A549 (cell line): ENCODE results near the gene BCAP29. TPM values are rescaled to one million over a fixed set of nuclear protein-coding genes. Genes with fewer than 3 reads are reported as not detected.
A peak's percentile ranks its signal among the peaks of the same experiment; 100 is the strongest.

Experiments
- ATAC-seq, 2 experiments: fragments of 200-7000 bp in 1 of 2; fragments of >200 bp in 1 of 2; cut with Nextera tagmentation in 1 of 2; cut with Tn5 transposase in 1 of 2; 3 replicates each; pipeline versions ENCODE4 v1.8.0 to v1.9.1; 2018 to 2020; ENCODE audit warnings: mild to moderate bottlenecking in 1 of 2, moderate library complexity in 1 of 2
- CTCF ChIA-PET: fragments of 300-600 bp; sonication (Branson Sonifier 250); formaldehyde crosslinking; extraction: SDS; loops from one replicate; lab custom pipeline; 2021; ENCODE audit warnings: antibody characterized with exemption, inconsistent platforms; lab: Yijun Ruan, JAX
- POLR2A ChIA-PET: fragments of 350-600 bp; formaldehyde crosslinking; extraction: SDS; loops from one replicate; lab custom pipeline; 2021; ENCODE audit warnings: antibody characterized with exemption, inconsistent platforms; lab: Yijun Ruan, JAX
- DNase-seq, 2 experiments: peaks; one replicate each; pipeline versions ENCODE4 v3.0.0 to v3.0.0-alpha.2; 2011 to 2016; ENCODE audit warnings: low read depth in 1 of 2, low spot score in 1 of 2
- FAIRE-seq: peaks from 2 replicates; lab custom pipeline; 2011; peaks lifted over from hg19 to GRCh38; lab: Jason Lieb, UNC
- H3K27ac ChIP-seq, 2 experiments: fragments of >200 bp; sonication (Bioruptor Twin); formaldehyde crosslinking; 3 replicates each; pipeline ENCODE4 v1.5.1; 2016 to 2017
- H3K4me1 ChIP-seq: fragments of >200 bp; sonication (Bioruptor Twin); formaldehyde crosslinking; 3 replicates; pipeline ENCODE4 v1.6.1; 2016
- H3K4me2 ChIP-seq: fragments of >200 bp; sonication (Bioruptor Twin); formaldehyde crosslinking; 3 replicates; pipeline ENCODE4 v1.6.1; 2016
- H3K4me3 ChIP-seq: fragments of >200 bp; sonication (Bioruptor Twin); formaldehyde crosslinking; 3 replicates; pipeline ENCODE4 v1.5.1; 2016
- H3K9me3 ChIP-seq: fragments of >200 bp; sonication (Bioruptor Twin); formaldehyde crosslinking; 3 replicates; pipeline ENCODE4 v1.6.1; 2016
- CBX2 ChIP-seq: fragments of 200-600 bp; sonication (generic); IDR thresholded peaks from 2 replicates; pipeline ENCODE4 v1.6.1; 2016; ENCODE audit warnings: low read depth, mild to moderate bottlenecking, borderline replicate concordance
- CBX8 ChIP-seq: fragments of 200-600 bp; sonication (generic); IDR thresholded peaks from 2 replicates; pipeline ENCODE4 v1.6.1; 2016
- EHF ChIP-seq: fragments of 250-450 bp; sonication (Bioruptor Pico); IDR thresholded peaks from 2 replicates; pipeline ENCODE4 v1.5.0; 2020; ENCODE audit warnings: mild to moderate bottlenecking
- EP300 ChIP-seq, 2 experiments: fragments of >200 bp; sonication (Bioruptor Twin); formaldehyde crosslinking; IDR thresholded peaks; 2 replicates in 1 of 2; 3 replicates in 1 of 2; pipeline ENCODE4 v1.6.1; 2016 to 2017
- FOSB ChIP-seq: fragments of 250-450 bp; sonication (Bioruptor Pico); IDR thresholded peaks from 2 replicates; pipeline ENCODE4 v1.5.0; 2020; ENCODE audit warnings: mild to moderate bottlenecking, moderate library complexity
- FOSL2 ChIP-seq, 2 experiments: fragments of 450-650 bp in 1 of 2; fragments of >200 bp in 1 of 2; sonication (Bioruptor Twin) in 1 of 2; formaldehyde crosslinking; IDR thresholded peaks; 2 replicates each; pipeline versions ENCODE4 v1.5.0 to v1.6.1; 2016 to 2020; ENCODE audit warnings: mild to moderate bottlenecking in 1 of 2, moderate library complexity in 1 of 2
- GATA3 ChIP-seq: IDR thresholded peaks from 2 replicates; pipeline ENCODE4 v1.6.1; 2012; ENCODE audit warnings: borderline replicate concordance
- HDAC2 ChIP-seq: fragments of 200-600 bp; sonication (generic); IDR thresholded peaks from 2 replicates; pipeline ENCODE4 v1.6.1; 2016
- HOXB13 ChIP-seq: fragments of 250-450 bp; sonication (Bioruptor Pico); IDR thresholded peaks from 2 replicates; pipeline ENCODE4 v1.5.0; 2020; ENCODE audit warnings: low read depth, mild to moderate bottlenecking, moderate library complexity
- HOXB5 ChIP-seq: fragments of 250-450 bp; sonication (Bioruptor Pico); IDR thresholded peaks from 2 replicates; pipeline ENCODE4 v1.5.0; 2020; ENCODE audit warnings: mild to moderate bottlenecking, moderate library complexity
- JUN ChIP-seq, 2 experiments: fragments of >200 bp; sonication (Bioruptor Twin); formaldehyde crosslinking; IDR thresholded peaks; 2 replicates in 1 of 2; 3 replicates in 1 of 2; pipeline ENCODE4 v1.6.1; 2016 to 2017
- KDM1A ChIP-seq: fragments of 200-600 bp; sonication (generic); IDR thresholded peaks from 2 replicates; pipeline ENCODE4 v1.6.1; 2016; ENCODE audit warnings: low read depth, mild to moderate bottlenecking
- MAFK ChIP-seq: fragments of 450-650 bp; IDR thresholded peaks from 2 replicates; pipeline ENCODE4 v1.6.1; 2014; ENCODE audit not compliant: partially characterized antibody
- MYC ChIP-seq: IDR thresholded peaks from 2 replicates; pipeline ENCODE4 v1.6.1; 2012; ENCODE audit warnings: mild to moderate bottlenecking, inconsistent platforms, low read length, improper control_type of control experiment, borderline replicate concordance
- NFE2L2 ChIP-seq: fragments of 150-350 bp; conservative IDR thresholded peaks from 2 replicates; pipeline ENCODE4 v1.6.1; 2014; ENCODE audit warnings: low read length
- POLR2A ChIP-seq: IDR thresholded peaks from 2 replicates; pipeline ENCODE4 v1.6.1; 2012; ENCODE audit warnings: mild to moderate bottlenecking, low read length
- POLR2AphosphoS2 ChIP-seq: conservative IDR thresholded peaks from 2 replicates; pipeline ENCODE4 v1.6.1; 2012; ENCODE audit warnings: low read length, improper control_type of control experiment, inconsistent platforms
- RAD21 ChIP-seq, 2 experiments: fragments of >200 bp in 1 of 2; sonication (Bioruptor Twin) in 1 of 2; formaldehyde crosslinking in 1 of 2; IDR thresholded peaks in 1 of 2; conservative IDR thresholded peaks in 1 of 2; 2 replicates in 1 of 2; 3 replicates in 1 of 2; pipeline ENCODE4 v1.6.1; 2012 to 2018; ENCODE audit warnings: inconsistent platforms in 1 of 2
- RARB ChIP-seq: fragments of 250-450 bp; sonication (Bioruptor Pico); IDR thresholded peaks from 2 replicates; pipeline ENCODE4 v1.8.0; 2021; ENCODE audit warnings: mild to moderate bottlenecking, moderate library complexity
- REST ChIP-seq: fragments of 200-600 bp; sonication (generic); IDR thresholded peaks from 2 replicates; pipeline ENCODE4 v1.6.1; 2016; ENCODE audit warnings: antibody characterized with exemption, mild to moderate bottlenecking, moderate library complexity
- SMC3 ChIP-seq: fragments of >200 bp; sonication (Bioruptor Twin); formaldehyde crosslinking; IDR thresholded peaks from 3 replicates; pipeline ENCODE4 v1.6.1; 2018; ENCODE audit warnings: inconsistent platforms
- SREBF2 ChIP-seq: fragments of 450-650 bp; IDR thresholded peaks from 2 replicates; pipeline ENCODE4 v1.6.1; 2014; ENCODE audit warnings: mild to moderate bottlenecking, moderate library complexity
- TFCP2L1 ChIP-seq: fragments of 250-450 bp; sonication (Bioruptor Pico); IDR thresholded peaks from 2 replicates; pipeline ENCODE4 v1.5.0; 2021; ENCODE audit warnings: mild to moderate bottlenecking
- TP53 ChIP-seq: fragments of 250-450 bp; sonication (Bioruptor Pico); IDR thresholded peaks from 2 replicates; pipeline ENCODE4 v1.5.0; 2021; ENCODE audit warnings: mild to moderate bottlenecking, moderate library complexity
- WGBS: methylation state at CpG from one replicate; pipeline ENCODE4 v1.1.6; 2017; ENCODE audit errors: missing lambda C conversion rate; 5-methylcytosine and 5-hydroxymethylcytosine counted together
- polyA plus RNA-seq, 4 experiments: library from polyadenylated mRNA; depleted of rRNA in 3 of 4; stranded (reverse); fragments of >200 nt; fragmentation: RNase III in 1 of 4; extraction: RNeasy Plus Mini Kit Qiagen cat#74134 plus additional on column Dnase treatment in 1 of 4; gene quantifications; 2 replicates in 3 of 4; 3 replicates in 1 of 4; pipeline ENCODE4 v1.2.3, GENCODE V29; 2011 to 2017
- TF ChIP-seq, protein P1 (sequence below): IDR thresholded peaks from 2 replicates; pipeline ENCODE4 v1.6.1; 2012

The BCAP29 gene
- polyA plus RNA-seq, 2 of the 4 experiments (the other 2 are of a cell fraction), result 38.0 to 66.9 TPM

DNA sequence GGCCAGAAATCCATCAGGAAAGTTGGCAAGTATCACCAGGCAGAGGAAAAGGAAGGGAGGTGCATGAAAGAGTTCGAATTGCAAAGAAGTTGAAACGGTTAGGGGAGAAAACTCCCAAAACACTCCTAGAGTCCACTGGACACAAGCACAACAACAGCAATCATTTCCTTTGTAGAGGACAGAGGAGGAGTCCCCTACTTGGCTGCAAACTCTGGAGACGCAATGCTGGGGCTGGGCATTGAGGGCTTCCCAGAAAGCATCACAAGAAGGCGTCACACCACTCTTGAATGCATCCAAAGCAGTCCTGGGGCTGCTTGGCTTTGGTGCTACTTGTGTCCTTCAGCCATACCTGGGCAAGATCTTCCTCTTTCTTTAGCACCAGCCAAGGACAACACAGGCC, 62.5 kb downstream of the BCAP29 start:
- 29% methylated on average over 4 of the region's 4 CpGs for WGBS
- no peak overlapping the region for H3K4me3 ChIP-seq
- no peak for TF ChIP-seq HDAC2
- no peak for TF ChIP-seq FOSL2 (IDR thresholded peaks at IDR 0.05)
- TF ChIP-seq FOSL2 (CRISPR knock-in tag; IDR thresholded peaks at IDR 0.05), result no peak
- TF ChIP-seq GATA3, result no peak
- TF ChIP-seq MYC, result no peak
- no peak for TF ChIP-seq CBX2
- TF ChIP-seq HOXB5 (CRISPR knock-in tag), result no peak
- TF ChIP-seq EHF (CRISPR knock-in tag), result no peak
- TF ChIP-seq KDM1A, result no peak
- TF ChIP-seq, protein P1, sequence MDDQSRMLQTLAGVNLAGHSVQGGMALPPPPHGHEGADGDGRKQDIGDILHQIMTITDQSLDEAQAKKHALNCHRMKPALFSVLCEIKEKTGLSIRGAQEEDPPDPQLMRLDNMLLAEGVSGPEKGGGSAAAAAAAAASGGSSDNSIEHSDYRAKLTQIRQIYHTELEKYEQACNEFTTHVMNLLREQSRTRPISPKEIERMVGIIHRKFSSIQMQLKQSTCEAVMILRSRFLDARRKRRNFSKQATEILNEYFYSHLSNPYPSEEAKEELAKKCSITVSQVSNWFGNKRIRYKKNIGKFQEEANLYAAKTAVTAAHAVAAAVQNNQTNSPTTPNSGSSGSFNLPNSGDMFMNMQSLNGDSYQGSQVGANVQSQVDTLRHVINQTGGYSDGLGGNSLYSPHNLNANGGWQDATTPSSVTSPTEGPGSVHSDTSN, result no peak
- TF ChIP-seq RAD21 (conservative IDR thresholded peaks at IDR 0.05 in 1 of 2, IDR thresholded peaks at IDR 0.05 in 1 of 2), result no peak
- TF ChIP-seq TP53 (CRISPR knock-in tag), result no peak
- no peak for TF ChIP-seq RARB (CRISPR knock-in tag)
- H3K27ac ChIP-seq, result no peak overlapping the region
- no peaks in the 10 kb centered on the region for H3K9me3 ChIP-seq
- ChIA-PET POLR2A (no interaction called here), CTCF (no interaction called here)
- no peak overlapping the region for H3K4me2 ChIP-seq
- DNase-seq (no peak), ATAC-seq (peak; percentile 14 to 31; a peak in 1 of 6 replicates), FAIRE-seq (no peak)
- H3K4me1 ChIP-seq, result no peaks in the 10 kb centered on the region

DNA sequence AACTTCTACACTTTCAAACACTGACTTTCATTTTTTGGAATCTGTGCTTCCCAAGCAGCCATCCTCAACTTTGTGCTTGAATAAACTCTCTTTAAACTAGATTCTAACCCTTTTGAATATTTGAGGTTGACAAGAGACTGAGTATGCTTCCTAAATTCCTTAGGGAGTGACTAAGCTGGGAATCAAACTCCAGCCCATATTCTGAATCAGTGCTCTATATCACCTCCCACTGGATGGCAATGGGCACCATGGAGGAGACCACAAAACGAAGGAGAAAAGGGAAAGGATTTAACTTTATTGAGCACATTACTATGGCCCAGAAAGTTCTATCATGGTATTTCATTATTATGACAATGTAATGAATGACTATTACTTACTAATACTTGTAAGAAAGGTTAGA, 63.4 kb downstream of the BCAP29 start:
- ChIA-PET CTCF (no interaction called here), POLR2A (no interaction called here)
- no peak overlapping the region for H3K27ac ChIP-seq
- H3K9me3 ChIP-seq, result no peaks in the 10 kb centered on the region
- ATAC-seq (peak; percentile 64 to 68; a peak in 3 of 6 replicates), DNase-seq (no peak)
- no peak overlapping the region for H3K4me3 ChIP-seq
- TF ChIP-seq POLR2AphosphoS2 (no peak), REST (no peak), MYC (no peak), JUN (IDR thresholded peaks at IDR 0.05) (no peak), FOSB (CRISPR knock-in tag) (no peak), NFE2L2 (no peak), POLR2A (no peak), CBX8 (no peak), HOXB13 (no peak), TFCP2L1 (no peak), MAFK (no peak), SMC3 (no peak), SREBF2 (no peak), CBX2 (no peak), EP300 (IDR thresholded peaks at IDR 0.05) (no peak), EHF (CRISPR knock-in tag) (no peak)
- TF ChIP-seq, protein P1, result no peak
- TF ChIP-seq, all 56 proteins: peak for 0
- FAIRE-seq, result no peak
- whole genome bisulfite sequencing, result 0% methylated on average over 1 of the region's 1 CpG
- Histone ChIP-seq H3K4me2 (no peak overlapping the region), H3K4me1 (no peaks in the 10 kb centered on the region)
